ENCODE data around the gene DLD. TPM values are rescaled to one million over a fixed set of nuclear protein-coding genes. Genes with fewer than 3 reads are reported as not detected.

The DLD gene
- total and polyA plus RNA-seq, 2 of the 13 experiments (the other 11 are each of a cell fraction or from before 2014, with no cell fraction given) = 56.8 to 95.2 TPM

- TF ChIP-seq ZNF549 (CRISPR knock-in tag; IDR thresholded peaks at IDR 0.05) = no peak
- no peak for TF ChIP-seq JUN (CRISPR knock-in tag; IDR thresholded peaks at IDR 0.05)
- TF ChIP-seq ZNF850 (CRISPR knock-in tag; conservative IDR thresholded peaks at IDR 0.05) = no peak
- no peak for TF ChIP-seq MAFG (CRISPR knock-in tag; IDR thresholded peaks at IDR 0.05)
- no peak for TF ChIP-seq CENPT (CRISPR knock-in tag; IDR thresholded peaks at IDR 0.05; ENCODE audit: low read depth)
- no peak for TF ChIP-seq ZSCAN29 (CRISPR knock-in tag; conservative IDR thresholded peaks at IDR 0.05)
- no peak for TF ChIP-seq SNAPC4 (CRISPR knock-in tag; IDR thresholded peaks at IDR 0.05)
- peak; percentile 55 for TF ChIP-seq CEBPG (CRISPR knock-in tag; IDR thresholded peaks at IDR 0.05)
- no peak for TF ChIP-seq ZNF20 (CRISPR knock-in tag; IDR thresholded peaks at IDR 0.05)
- no peak for TF ChIP-seq ZNF703 (CRISPR knock-in tag; IDR thresholded peaks at IDR 0.05; ENCODE audit: borderline replicate concordance)
- no peak for TF ChIP-seq MZF1 (CRISPR knock-in tag; IDR thresholded peaks at IDR 0.05; ENCODE audit: borderline replicate concordance)
- TF ChIP-seq ZNF512B (CRISPR knock-in tag; IDR thresholded peaks at IDR 0.05; ENCODE audit: borderline replicate concordance) = no peak
- no peak for TF ChIP-seq ZNF33B (CRISPR knock-in tag; IDR thresholded peaks at IDR 0.05)
- TF ChIP-seq ASH2L (IDR thresholded peaks at IDR 0.05; ENCODE audit: insufficient read length, low read depth, low read length) = peak; percentile 49
- no peak for TF ChIP-seq BCLAF1 (IDR thresholded peaks at IDR 0.05)
- TF ChIP-seq HIVEP1 (CRISPR knock-in tag; IDR thresholded peaks at IDR 0.05) = no peak
- TF ChIP-seq PREB (CRISPR knock-in tag; IDR thresholded peaks at IDR 0.05) = no peak
- TF ChIP-seq ZGPAT (CRISPR knock-in tag; IDR thresholded peaks at IDR 0.05) = peak; percentile 78
Measured at GRCh38 chr7:107967420-107967819, 76.4 kb downstream of the DLD start (continued).

Measured in HepG2 (cell line).